ENCODE data around the gene NFAM1.

DNA sequence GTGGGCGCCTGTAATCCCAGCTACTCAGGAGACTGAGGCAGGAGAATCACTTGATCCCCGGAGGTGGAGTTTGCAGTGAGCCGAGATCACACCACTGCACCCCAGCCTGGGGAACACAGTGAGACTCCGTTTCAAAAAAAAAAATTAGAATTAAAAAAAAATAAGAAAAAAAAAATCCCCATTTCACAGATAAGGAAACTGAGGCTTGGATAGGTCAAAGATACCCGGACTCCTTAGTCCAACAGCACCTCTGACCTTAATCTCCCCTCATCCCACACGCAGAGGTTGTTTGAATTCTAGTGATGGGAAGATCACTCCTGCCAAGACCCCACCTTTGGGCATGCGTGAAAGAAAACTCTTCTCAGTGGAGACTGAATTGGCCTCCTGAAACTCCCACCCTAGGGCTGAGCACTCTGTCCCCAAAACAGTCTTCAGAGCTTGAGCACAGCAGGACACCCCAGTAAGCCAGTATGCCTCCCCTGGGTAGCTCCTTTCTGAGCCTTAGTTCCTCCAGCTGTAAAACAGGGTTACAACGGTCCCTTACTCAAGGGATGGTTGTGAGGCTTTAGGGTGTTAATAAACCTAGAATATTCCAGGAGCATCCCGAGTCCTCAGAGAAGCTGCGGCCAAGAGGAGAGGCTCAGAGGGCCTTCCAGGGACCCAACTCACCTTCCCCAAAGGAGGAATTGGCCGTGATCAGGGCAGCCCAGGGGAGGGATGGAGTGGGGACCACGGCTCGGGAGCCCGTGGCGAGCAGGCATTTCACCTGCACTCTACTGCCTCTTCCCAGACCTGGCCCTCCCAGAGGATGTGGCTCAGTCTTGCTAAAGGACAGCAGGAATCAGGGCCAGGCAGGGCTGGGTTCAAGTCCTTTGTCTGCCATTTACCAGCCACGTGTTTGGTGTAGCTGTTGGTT is 73.3 kb downstream of the NFAM1 start:
- TF ChIP-seq, protein P1, sequence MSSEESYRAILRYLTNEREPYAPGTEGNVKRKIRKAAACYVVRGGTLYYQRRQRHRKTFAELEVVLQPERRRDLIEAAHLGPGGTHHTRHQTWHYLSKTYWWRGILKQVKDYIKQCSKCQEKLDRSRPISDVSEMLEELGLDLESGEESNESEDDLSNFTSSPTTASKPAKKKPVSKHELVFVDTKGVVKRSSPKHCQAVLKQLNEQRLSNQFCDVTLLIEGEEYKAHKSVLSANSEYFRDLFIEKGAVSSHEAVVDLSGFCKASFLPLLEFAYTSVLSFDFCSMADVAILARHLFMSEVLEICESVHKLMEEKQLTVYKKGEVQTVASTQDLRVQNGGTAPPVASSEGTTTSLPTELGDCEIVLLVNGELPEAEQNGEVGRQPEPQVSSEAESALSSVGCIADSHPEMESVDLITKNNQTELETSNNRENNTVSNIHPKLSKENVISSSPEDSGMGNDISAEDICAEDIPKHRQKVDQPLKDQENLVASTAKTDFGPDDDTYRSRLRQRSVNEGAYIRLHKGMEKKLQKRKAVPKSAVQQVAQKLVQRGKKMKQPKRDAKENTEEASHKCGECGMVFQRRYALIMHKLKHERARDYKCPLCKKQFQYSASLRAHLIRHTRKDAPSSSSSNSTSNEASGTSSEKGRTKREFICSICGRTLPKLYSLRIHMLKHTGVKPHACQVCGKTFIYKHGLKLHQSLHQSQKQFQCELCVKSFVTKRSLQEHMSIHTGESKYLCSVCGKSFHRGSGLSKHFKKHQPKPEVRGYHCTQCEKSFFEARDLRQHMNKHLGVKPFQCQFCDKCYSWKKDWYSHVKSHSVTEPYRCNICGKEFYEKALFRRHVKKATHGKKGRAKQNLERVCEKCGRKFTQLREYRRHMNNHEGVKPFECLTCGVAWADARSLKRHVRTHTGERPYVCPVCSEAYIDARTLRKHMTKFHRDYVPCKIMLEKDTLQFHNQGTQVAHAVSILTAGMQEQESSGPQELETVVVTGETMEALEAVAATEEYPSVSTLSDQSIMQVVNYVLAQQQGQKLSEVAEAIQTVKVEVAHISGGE (tag by site-specific recombination; conservative IDR thresholded peaks at IDR 0.05; ENCODE audit: low read depth) = no peak
- TF ChIP-seq, protein P2, sequence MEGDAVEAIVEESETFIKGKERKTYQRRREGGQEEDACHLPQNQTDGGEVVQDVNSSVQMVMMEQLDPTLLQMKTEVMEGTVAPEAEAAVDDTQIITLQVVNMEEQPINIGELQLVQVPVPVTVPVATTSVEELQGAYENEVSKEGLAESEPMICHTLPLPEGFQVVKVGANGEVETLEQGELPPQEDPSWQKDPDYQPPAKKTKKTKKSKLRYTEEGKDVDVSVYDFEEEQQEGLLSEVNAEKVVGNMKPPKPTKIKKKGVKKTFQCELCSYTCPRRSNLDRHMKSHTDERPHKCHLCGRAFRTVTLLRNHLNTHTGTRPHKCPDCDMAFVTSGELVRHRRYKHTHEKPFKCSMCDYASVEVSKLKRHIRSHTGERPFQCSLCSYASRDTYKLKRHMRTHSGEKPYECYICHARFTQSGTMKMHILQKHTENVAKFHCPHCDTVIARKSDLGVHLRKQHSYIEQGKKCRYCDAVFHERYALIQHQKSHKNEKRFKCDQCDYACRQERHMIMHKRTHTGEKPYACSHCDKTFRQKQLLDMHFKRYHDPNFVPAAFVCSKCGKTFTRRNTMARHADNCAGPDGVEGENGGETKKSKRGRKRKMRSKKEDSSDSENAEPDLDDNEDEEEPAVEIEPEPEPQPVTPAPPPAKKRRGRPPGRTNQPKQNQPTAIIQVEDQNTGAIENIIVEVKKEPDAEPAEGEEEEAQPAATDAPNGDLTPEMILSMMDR (tag by site-specific recombination; IDR thresholded peaks at IDR 0.05) = no peak
- TF ChIP-seq, protein P3, sequence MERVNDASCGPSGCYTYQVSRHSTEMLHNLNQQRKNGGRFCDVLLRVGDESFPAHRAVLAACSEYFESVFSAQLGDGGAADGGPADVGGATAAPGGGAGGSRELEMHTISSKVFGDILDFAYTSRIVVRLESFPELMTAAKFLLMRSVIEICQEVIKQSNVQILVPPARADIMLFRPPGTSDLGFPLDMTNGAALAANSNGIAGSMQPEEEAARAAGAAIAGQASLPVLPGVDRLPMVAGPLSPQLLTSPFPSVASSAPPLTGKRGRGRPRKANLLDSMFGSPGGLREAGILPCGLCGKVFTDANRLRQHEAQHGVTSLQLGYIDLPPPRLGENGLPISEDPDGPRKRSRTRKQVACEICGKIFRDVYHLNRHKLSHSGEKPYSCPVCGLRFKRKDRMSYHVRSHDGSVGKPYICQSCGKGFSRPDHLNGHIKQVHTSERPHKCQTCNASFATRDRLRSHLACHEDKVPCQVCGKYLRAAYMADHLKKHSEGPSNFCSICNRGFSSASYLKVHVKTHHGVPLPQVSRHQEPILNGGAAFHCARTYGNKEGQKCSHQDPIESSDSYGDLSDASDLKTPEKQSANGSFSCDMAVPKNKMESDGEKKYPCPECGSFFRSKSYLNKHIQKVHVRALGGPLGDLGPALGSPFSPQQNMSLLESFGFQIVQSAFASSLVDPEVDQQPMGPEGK (tag by site-specific recombination; IDR thresholded peaks at IDR 0.05) = no peak

Measured in HEK293 (cell line).